GM12874 (cell line): Measurements from ENCODE around the gene RNF187.

Experiments used
- TF ChIP-seq, protein P1 (sequence below): IDR thresholded peaks from 2 replicates; pipeline ENCODE4 v1.5.1; 2011; ENCODE audit warnings: low read depth, mild to moderate bottlenecking, control low read depth, low read length, moderate library complexity; ENCODE audit not compliant: insufficient read depth

RNF187 gene

DNA sequence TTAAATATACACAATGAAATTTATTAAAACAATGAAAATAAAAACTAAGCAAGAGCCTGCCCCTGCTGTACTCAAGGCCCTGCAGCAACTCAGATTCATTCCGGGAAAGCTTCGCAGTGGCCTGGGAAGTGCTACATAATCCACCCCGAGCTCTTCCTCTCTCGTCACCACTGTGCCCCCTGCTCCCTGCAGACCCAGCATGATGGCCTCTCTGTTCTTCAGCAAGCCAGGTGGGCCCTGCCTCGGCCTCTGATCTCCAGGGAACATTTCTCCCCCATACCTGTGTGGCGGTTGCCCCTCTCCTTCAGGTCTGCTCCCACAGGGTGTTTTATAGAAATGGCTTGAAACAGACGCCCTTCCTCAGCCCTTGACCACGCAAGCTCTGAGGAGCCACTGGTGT, 10.6 kb downstream of the RNF187 start:
- TF ChIP-seq, protein P1, sequence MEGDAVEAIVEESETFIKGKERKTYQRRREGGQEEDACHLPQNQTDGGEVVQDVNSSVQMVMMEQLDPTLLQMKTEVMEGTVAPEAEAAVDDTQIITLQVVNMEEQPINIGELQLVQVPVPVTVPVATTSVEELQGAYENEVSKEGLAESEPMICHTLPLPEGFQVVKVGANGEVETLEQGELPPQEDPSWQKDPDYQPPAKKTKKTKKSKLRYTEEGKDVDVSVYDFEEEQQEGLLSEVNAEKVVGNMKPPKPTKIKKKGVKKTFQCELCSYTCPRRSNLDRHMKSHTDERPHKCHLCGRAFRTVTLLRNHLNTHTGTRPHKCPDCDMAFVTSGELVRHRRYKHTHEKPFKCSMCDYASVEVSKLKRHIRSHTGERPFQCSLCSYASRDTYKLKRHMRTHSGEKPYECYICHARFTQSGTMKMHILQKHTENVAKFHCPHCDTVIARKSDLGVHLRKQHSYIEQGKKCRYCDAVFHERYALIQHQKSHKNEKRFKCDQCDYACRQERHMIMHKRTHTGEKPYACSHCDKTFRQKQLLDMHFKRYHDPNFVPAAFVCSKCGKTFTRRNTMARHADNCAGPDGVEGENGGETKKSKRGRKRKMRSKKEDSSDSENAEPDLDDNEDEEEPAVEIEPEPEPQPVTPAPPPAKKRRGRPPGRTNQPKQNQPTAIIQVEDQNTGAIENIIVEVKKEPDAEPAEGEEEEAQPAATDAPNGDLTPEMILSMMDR = no peak

DNA sequence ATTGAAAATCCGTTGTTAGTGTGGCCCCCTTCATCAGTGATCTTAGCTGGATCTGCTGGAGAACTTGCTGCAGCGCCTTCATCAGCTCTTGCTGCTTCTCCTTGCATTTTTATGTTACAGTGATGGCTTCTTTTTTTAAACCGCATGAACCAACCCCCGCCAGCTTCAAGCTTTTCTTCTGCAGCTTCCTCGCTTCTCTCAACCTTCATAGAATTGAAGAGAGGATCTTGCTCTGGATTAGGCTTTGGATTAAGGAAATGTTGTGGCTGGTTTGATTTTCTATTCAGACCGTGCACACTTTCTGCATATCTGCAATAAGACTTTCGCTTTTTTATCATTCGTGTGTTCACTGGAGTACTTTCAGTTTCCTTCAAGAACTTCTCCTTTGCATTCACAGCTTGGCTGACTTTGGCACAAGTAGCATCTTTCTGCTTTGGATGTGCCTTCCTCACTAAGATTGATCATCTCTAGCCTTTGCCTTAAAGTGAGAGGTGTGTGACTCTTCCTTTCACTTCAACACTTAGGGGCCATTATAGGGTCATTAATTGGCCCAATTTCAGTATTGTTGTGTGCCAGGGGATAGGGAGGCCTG, 13.1 kb downstream of the RNF187 start:
- TF ChIP-seq, protein P1 = no peak

- TF ChIP-seq, protein P1 = peak; percentile 88
Observed at GRCh38 chr1:228500901-228501871, 14.0 kb downstream of the RNF187 start.

GRCh38 chr1:228502522-228502921, 15.3 kb downstream of the RNF187 start:
- TF ChIP-seq, protein P1 = no peak

DNA sequence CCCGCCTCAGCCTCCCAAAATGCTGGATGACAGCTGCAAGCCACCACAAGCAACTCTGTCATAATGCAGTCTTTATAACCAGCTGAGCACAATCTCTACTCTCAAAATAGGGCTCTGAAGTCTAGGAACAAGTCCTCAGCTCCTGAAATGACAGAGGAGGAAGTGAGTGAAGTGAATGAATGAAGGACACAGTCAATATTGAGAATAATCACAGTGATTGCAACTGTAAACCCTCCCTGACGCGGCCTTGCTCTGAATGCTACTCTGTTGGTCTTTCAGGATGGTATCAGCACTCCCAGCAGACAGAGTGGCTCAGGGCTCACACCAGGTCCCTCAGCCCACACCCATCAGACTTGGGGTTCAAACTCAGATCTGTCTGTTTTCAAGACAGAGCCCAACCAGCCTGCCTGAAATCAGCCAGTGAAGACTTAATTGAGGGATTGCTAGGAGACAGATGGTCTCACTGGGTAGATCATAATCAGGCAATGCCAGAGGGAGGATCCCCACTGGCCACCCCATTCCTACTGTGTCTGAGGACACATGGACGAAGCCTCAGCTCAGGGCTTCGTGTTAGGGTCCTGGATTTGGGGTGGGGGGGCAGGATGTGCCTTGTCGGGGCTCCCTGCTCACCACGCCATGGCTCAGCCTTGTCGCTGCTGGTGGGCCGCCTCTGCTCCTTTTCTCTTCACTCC, 20.9 kb downstream of the RNF187 start:
- TF ChIP-seq, protein P1 = no peak

- TF ChIP-seq, protein P1 = no peak
Observed at GRCh38 chr1:228508840-228509415, 21.7 kb downstream of the RNF187 start.

GRCh38 chr1:228510101-228510802, 23.1 kb downstream of the RNF187 start:
- TF ChIP-seq, protein P1 = no peak
